Measurements from ENCODE around the gene VAV2. TPM values are rescaled to one million over a fixed set of nuclear protein-coding genes. Genes with fewer than 3 reads are reported as not detected.

Gene VAV2
- total RNA-seq, 1 donor from 2014 or later, result 47.0 TPM

GRCh38 chr9:133836818-133837217 lies 155.3 kb downstream of the VAV2 start:
- Mint-ChIP-seq H3K4me1 (peaks cover 34% of the 10 kb centered on the region), H3K36me3 (ENCODE audit: low read depth) (no peaks in the 10 kb centered on the region), H3K27me3 (ENCODE audit: low read depth) (no peaks in the 10 kb centered on the region), H3K4me3 (no peak overlapping the region), H3K9me3 (no peaks in the 10 kb centered on the region), H3K27ac (ENCODE audit: unreplicated experiment) (no peak overlapping the region)
- no peak for TF ChIP-seq CTCF (conservative IDR thresholded peaks at IDR 0.05)
- DNase-seq (ENCODE audit: low read depth, low spot score), result no peak

DNA sequence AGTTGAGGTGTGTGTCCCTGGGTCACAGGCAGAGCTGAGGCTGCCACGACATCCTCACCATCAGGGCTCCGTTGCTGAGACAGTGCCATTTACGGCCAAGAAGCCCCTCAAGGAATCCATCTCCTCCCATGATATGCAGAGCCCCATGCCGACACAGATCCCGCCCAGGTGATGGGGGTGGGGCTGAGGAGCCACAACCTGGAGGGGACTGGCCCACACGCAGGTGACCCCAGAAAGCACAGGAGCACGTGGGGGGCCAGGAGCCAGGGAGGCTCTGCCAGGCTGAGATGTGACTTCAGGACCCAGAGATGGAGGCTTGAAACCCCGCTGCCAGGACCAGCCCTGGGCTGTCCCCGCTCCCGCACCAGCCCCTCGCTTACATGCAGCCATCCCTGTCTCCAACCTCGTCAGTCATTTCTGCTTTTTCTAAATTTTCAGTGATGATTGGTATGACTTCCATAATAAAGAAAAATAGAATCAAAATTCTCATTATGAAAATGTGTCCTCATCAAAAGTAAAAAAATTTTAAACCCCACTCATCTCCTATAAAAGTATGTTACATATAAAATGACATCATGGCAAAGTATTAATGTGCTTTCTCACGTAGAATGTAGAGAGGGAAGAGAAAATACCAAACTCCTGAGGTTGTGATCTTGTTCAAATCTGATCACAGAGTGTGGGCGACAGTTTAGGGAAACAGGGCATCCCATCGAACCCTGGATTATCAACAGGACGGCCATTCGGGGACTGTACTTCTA lies 155.9 kb downstream of the VAV2 start:
- no peak for DNase-seq (ENCODE audit: low read depth, low spot score)
- H3K27ac Mint-ChIP-seq (ENCODE audit: unreplicated experiment), result no peak overlapping the region
- H3K27me3 Mint-ChIP-seq (ENCODE audit: low read depth), result no peaks in the 10 kb centered on the region
- H3K4me3 Mint-ChIP-seq, result no peak overlapping the region
- no peaks in the 10 kb centered on the region for H3K9me3 Mint-ChIP-seq
- TF ChIP-seq CTCF (conservative IDR thresholded peaks at IDR 0.05), result no peak
- no peaks in the 10 kb centered on the region for H3K36me3 Mint-ChIP-seq (ENCODE audit: low read depth)
- peaks cover 32% of the 10 kb centered on the region for H3K4me1 Mint-ChIP-seq

- no peak for DNase-seq (ENCODE audit: low read depth, low spot score)
- Mint-ChIP-seq H3K4me3 (no peak overlapping the region), H3K4me1 (peaks cover 28% of the 10 kb centered on the region), H3K36me3 (ENCODE audit: low read depth) (no peaks in the 10 kb centered on the region), H3K27me3 (ENCODE audit: low read depth) (no peaks in the 10 kb centered on the region), H3K9me3 (no peaks in the 10 kb centered on the region), H3K27ac (ENCODE audit: unreplicated experiment) (no peak overlapping the region)
- TF ChIP-seq CTCF (conservative IDR thresholded peaks at IDR 0.05), result no peak
These were observed 156.7 kb downstream of the VAV2 start for GRCh38 chr9:133835262-133835901.

- Mint-ChIP-seq H3K9me3 (no peaks in the 10 kb centered on the region), H3K4me1 (peaks cover 20% of the 10 kb centered on the region), H3K27me3 (ENCODE audit: low read depth) (no peaks in the 10 kb centered on the region), H3K36me3 (ENCODE audit: low read depth) (no peaks in the 10 kb centered on the region), H3K27ac (ENCODE audit: unreplicated experiment) (peak overlapping the region; percentile 43), H3K4me3 (no peak overlapping the region)
- TF ChIP-seq CTCF (conservative IDR thresholded peaks at IDR 0.05), result no peak
- no peak for DNase-seq (ENCODE audit: low read depth, low spot score)
These were observed 157.8 kb downstream of the VAV2 start for GRCh38 chr9:133834080-133834976.

- no peak for DNase-seq (ENCODE audit: low read depth, low spot score)
- no peak overlapping the region for H3K4me3 Mint-ChIP-seq
- peaks cover 19% of the 10 kb centered on the region for H3K4me1 Mint-ChIP-seq
- no peaks in the 10 kb centered on the region for H3K27me3 Mint-ChIP-seq (ENCODE audit: low read depth)
- no peak overlapping the region for H3K27ac Mint-ChIP-seq (ENCODE audit: unreplicated experiment)
- H3K9me3 Mint-ChIP-seq, result no peaks in the 10 kb centered on the region
- no peaks in the 10 kb centered on the region for H3K36me3 Mint-ChIP-seq (ENCODE audit: low read depth)
- no peak for TF ChIP-seq CTCF (conservative IDR thresholded peaks at IDR 0.05)
These were observed 158.6 kb downstream of the VAV2 start for GRCh38 chr9:133833388-133834025.
